Measurements from ENCODE around the gene PXT1.
A peak's percentile ranks its signal among the peaks of the same experiment; 100 is the strongest.

PXT1 gene

GRCh38 chr6:36387440-36388303 lies 55.0 kb downstream of the PXT1 start, which contains the start of gene ETV7:
Gene ETV7 (minus strand): TSS chr6:36387669. CDS start chr6:36387541, 128 bp downstream.
- DNase-seq = peak; percentile 62

GRCh38 chr6:36386495-36387439 lies 55.9 kb downstream of the PXT1 start:
- peak; percentile 66 for DNase-seq

DNA sequence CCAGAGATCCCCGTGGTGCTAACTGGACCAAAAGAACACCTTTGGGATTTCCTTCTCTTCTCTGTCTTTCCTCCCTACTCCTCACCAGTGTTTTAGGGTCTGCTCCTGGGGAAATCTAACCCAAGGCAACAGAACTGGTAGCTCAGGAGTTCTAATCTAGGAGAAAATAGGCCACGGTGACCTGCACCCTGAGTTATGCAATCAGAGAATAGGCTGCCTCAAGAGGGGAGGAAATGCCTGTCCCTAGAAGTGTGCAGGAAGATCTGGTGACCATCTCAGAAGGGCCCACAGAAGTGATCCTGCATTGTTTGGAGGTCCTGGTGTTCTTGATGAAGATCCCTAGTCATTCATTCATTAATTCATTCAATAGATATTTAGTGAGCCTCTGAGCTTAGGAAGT lies 58.6 kb downstream of the PXT1 start:
- no peak for DNase-seq

- DNase-seq = no peak
Measured at GRCh38 chr6:36383606-36384005, 59.0 kb downstream of the PXT1 start.

DNA sequence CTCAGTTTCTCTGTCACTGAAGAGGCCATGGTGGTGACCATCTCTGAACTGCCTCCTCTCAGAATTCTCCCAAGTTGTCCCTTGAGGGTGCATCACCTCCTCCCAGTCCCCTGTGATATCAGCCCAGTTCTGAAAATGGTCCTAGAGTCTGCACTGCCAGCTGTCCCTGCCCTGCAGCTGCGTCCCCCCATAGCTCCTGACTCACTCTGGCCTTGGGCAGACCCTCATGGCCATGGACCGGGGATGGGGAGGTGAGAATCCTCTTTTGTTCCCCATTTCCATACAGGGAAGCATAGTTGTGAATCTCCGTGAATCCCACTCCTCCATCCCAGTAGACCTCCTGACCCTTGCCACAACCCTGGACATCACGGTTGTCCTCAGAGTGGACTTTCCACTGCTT lies 59.7 kb downstream of the PXT1 start:
- no peak for DNase-seq

DNA sequence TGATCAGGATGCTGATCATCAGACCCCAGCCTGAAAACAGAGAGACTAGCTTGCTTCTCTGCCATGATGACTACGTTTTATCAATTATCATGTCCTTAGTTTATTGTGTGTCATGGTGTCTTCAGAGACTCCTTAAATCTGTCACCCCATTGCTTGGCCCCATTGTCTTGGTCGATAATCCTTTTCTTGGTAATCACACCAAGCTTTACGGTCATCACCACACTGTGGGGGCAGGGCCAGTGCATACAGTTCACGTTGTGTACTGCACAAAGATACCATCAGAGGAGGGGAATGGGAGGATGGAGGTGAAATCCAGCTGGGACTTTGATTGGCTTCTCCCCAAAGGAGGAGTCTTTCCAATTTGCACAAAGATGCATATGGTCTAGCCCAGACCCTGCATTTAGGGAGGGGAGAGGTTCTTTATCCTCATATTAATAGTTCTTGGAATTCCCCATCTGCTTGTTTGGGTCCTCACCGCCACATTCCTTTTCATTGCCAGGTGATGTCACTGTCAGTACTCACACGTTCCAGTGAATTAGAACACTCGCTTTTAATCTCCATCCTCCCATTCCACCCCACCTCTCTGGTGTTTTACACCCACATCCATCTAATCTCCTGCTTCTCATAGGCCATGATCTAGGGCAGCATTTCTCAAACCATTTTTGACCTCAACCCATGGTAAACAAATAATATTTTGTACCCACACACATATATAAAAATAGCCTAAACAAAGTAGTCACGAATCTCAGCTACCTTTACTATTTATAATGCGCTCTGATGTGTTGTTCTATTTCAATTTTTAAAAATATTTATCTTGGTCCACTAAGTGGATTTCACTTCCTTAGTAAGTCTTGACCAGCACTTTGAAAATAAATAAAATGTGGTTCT lies 60.9 kb downstream of the PXT1 start:
- no peak for DNase-seq

- no peak for DNase-seq
Measured at GRCh38 chr6:36380166-36380565, 62.5 kb downstream of the PXT1 start.

DNA sequence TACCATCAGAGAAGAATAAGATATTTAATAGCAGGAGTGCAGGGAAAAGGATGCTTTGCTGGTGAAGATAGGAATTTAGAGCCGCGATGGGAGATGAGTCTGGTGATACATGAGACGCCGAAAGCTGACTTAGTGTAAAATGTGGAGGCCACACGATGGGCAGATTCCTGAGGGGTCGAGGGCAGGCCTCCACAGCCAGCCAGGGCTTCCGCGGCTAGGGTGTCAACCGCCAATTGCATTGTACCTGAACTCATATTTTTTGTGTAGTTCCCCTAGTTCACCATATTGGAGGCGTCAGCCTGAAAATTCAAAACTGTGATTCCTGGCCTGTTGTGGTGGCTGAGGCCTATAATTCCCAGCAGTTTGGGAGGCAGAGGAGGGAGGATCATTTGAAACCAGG lies 63.7 kb downstream of the PXT1 start:
- DNase-seq = no peak

- no peak for DNase-seq
Measured at GRCh38 chr6:36378243-36378920, 64.3 kb downstream of the PXT1 start.

- DNase-seq = no peak
Measured at GRCh38 chr6:36377594-36377993, 65.1 kb downstream of the PXT1 start.

- no peak for DNase-seq
Measured at GRCh38 chr6:36376742-36377141, 65.9 kb downstream of the PXT1 start.

DNA sequence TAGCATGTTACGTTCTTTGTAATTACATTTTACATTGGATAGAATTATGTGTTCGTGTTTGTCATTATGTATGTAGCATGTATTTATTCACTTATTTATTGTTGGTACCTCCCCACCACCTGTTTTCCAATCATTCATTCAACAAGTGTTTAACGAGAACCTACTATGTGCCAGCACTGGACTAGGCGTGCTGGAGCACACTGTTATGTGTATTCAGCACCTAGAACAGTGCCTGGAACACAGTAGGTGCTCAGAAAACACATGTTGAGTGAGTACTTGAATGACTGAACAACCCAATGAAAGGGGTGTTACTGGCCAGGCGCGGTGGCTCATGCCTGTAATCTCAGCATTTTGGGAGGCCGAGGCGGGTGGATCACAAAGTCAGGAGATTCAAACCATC lies 66.5 kb downstream of the PXT1 start:
- DNase-seq = no peak

GRCh38 chr6:36375644-36376155 lies 67.0 kb downstream of the PXT1 start:
- no peak for DNase-seq

- DNase-seq = peak; percentile 40
Measured at GRCh38 chr6:36374972-36375371, 67.7 kb downstream of the PXT1 start.

DNA sequence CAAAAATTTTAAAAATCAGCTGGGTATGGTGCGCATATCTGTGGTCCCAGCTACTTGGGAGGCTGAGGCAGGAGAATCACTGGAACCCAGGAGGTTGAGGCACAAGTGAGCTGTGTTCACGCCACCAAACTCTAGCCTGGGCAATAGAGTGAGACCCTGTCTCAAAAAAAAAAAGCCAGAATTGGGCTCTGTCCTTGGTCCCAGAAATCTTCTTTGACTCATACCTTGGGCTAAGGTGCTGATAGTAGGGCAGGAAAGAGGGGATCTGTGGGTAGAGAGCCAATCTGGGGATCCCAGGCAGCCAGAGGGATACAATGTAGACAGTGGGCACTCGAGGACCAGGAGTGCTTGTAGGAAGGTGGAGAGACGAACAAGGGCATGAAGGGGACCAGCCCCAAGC lies 68.5 kb downstream of the PXT1 start:
- DNase-seq = no peak

GRCh38 chr6:36373368-36374019 lies 69.2 kb downstream of the PXT1 start:
- DNase-seq = peak; percentile 33

DNA sequence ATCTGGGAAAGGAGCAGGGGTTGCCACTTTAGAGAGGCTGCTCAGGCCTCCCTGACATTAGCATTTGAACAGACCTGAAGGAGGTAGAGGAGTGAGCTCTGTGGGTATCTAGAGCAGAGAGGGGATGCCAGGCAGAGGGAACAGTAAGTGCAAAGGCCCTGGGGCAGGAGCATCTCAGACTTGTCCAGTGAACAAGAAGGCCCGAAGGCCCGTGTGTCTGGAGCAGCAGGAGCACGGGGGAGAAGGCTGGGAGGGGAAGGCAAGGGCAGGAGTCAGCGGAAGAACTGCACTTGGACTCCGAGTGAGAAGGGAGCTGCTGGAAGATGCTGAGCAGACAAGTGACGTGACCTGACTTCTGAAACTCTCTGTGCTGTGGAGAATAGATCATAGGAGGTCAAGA lies 70.6 kb downstream of the PXT1 start:
- DNase-seq = no peak

- no peak for DNase-seq
Measured at GRCh38 chr6:36371211-36371610, 71.4 kb downstream of the PXT1 start.

DNA sequence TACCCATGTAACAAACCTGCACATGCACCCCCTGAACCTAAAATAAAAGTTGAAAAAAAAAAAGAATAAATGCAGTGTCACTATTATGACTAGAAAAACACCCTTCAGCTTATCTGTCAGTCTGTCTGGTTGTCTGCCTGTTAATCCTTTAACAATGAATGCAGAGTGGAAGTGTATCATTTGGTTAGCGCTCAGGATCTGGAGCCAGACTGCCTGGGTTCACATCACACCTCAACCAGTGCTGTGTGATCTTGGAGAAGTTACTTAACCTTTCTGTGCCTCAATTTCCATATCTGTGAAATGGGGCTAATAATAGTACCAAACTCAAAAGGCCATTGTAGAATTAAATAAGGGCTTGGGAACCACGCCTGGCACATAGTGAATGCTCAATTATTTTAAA lies 72.0 kb downstream of the PXT1 start:
- DNase-seq = no peak

GRCh38 chr6:36368921-36369865 lies 73.5 kb downstream of the PXT1 start:
- DNase-seq = no peak
